ENCODE measurements around the gene SLC5A12. TPM values are rescaled to one million over a fixed set of nuclear protein-coding genes. Genes with fewer than 3 reads are reported as not detected.

SLC5A12 gene
- total RNA-seq, 1 experiment from 2014 or later: not detected

GRCh38 chr11:26623076-26623659 lies 98.7 kb downstream of the SLC5A12 start:
- Histone ChIP-seq H4K20me1 (ENCODE audit: insufficient read depth, low read depth, low read length) (no peaks in the 10 kb centered on the region), H3K4me2 (ENCODE audit: low read depth, low read length, poor library complexity, severe bottlenecking) (no peak overlapping the region), H3K9me2 (replicated peaks; ENCODE audit: insufficient read depth, low read length) (no peaks in the 10 kb centered on the region), H3K79me2 (ENCODE audit: low read length) (no peaks in the 10 kb centered on the region), H3K9ac (ENCODE audit: low read length) (no peak overlapping the region), H2AFZ (ENCODE audit: low read length) (no peak overlapping the region), H3K27me3 (ENCODE audit: low read length) (no peaks in the 10 kb centered on the region), H3K9me3 (ENCODE audit: low read length) (no peaks in the 10 kb centered on the region), H3K4me1 (ENCODE audit: low read length) (no peaks in the 10 kb centered on the region), H3K4me3 (ENCODE audit: low read length) (no peak overlapping the region), H3K36me3 (ENCODE audit: insufficient read depth, low read length) (no peaks in the 10 kb centered on the region), H3K27ac (ENCODE audit: low read length) (no peak overlapping the region)
- DNase-seq: no peak

- Histone ChIP-seq H3K9ac (ENCODE audit: low read length) (no peak overlapping the region), H3K36me3 (ENCODE audit: insufficient read depth, low read length) (no peaks in the 10 kb centered on the region)
Measured at GRCh38 chr11:26622181-26622580, 99.7 kb downstream of the SLC5A12 start.

GRCh38 chr11:26621132-26621531 lies 100.7 kb downstream of the SLC5A12 start:
- Histone ChIP-seq H3K4me1 (ENCODE audit: low read length) (no peaks in the 10 kb centered on the region), H3K27ac (ENCODE audit: low read length) (no peak overlapping the region), H3K4me2 (ENCODE audit: low read depth, low read length, poor library complexity, severe bottlenecking) (no peak overlapping the region), H3K79me2 (ENCODE audit: low read length) (no peaks in the 10 kb centered on the region), H3K9me3 (ENCODE audit: low read length) (no peaks in the 10 kb centered on the region), H3K27me3 (ENCODE audit: low read length) (no peaks in the 10 kb centered on the region), H3K9ac (ENCODE audit: low read length) (no peak overlapping the region), H2AFZ (ENCODE audit: low read length) (no peak overlapping the region), H4K20me1 (ENCODE audit: insufficient read depth, low read depth, low read length) (no peaks in the 10 kb centered on the region), H3K4me3 (ENCODE audit: low read length) (no peak overlapping the region), H3K9me2 (replicated peaks; ENCODE audit: insufficient read depth, low read length) (no peaks in the 10 kb centered on the region), H3K36me3 (ENCODE audit: insufficient read depth, low read length) (no peaks in the 10 kb centered on the region)
- no peak for DNase-seq

More at GRCh38 chr11:26622181-26622580, 99.7 kb downstream of the SLC5A12 start:
- no peaks in the 10 kb centered on the region for H3K9me3 ChIP-seq (ENCODE audit: low read length)
- no peak overlapping the region for H2AFZ ChIP-seq (ENCODE audit: low read length)
- H3K4me1 ChIP-seq (ENCODE audit: low read length): no peaks in the 10 kb centered on the region
- no peaks in the 10 kb centered on the region for H3K27me3 ChIP-seq (ENCODE audit: low read length)
- H4K20me1 ChIP-seq (ENCODE audit: insufficient read depth, low read depth, low read length): no peaks in the 10 kb centered on the region
- H3K4me3 ChIP-seq (ENCODE audit: low read length): no peak overlapping the region
- no peaks in the 10 kb centered on the region for H3K9me2 ChIP-seq (replicated peaks; ENCODE audit: insufficient read depth, low read length)
- H3K4me2 ChIP-seq (ENCODE audit: low read depth, low read length, poor library complexity, severe bottlenecking): no peak overlapping the region
- H3K79me2 ChIP-seq (ENCODE audit: low read length): no peaks in the 10 kb centered on the region
- no peak for DNase-seq
- H3K27ac ChIP-seq (ENCODE audit: low read length): no peak overlapping the region

- H3K9me3 ChIP-seq (ENCODE audit: low read length): no peaks in the 10 kb centered on the region
- no peaks in the 10 kb centered on the region for H3K79me2 ChIP-seq (ENCODE audit: low read length)
- no peaks in the 10 kb centered on the region for H3K4me1 ChIP-seq (ENCODE audit: low read length)
- H4K20me1 ChIP-seq (ENCODE audit: insufficient read depth, low read depth, low read length): no peaks in the 10 kb centered on the region
- H3K4me3 ChIP-seq (ENCODE audit: low read length): no peak overlapping the region
- no peaks in the 10 kb centered on the region for H3K36me3 ChIP-seq (ENCODE audit: insufficient read depth, low read length)
- no peak overlapping the region for H3K4me2 ChIP-seq (ENCODE audit: low read depth, low read length, poor library complexity, severe bottlenecking)
- H3K27ac ChIP-seq (ENCODE audit: low read length): no peak overlapping the region
- no peak for DNase-seq
- no peak overlapping the region for H2AFZ ChIP-seq (ENCODE audit: low read length)
- no peaks in the 10 kb centered on the region for H3K27me3 ChIP-seq (ENCODE audit: low read length)
- H3K9me2 ChIP-seq (replicated peaks; ENCODE audit: insufficient read depth, low read length): no peaks in the 10 kb centered on the region
- no peak overlapping the region for H3K9ac ChIP-seq (ENCODE audit: low read length)
Measured at GRCh38 chr11:26620282-26621045, 101.4 kb downstream of the SLC5A12 start.

- DNase-seq: no peak
- no peak overlapping the region for H3K4me3 ChIP-seq (ENCODE audit: low read length)
- H3K36me3 ChIP-seq (ENCODE audit: insufficient read depth, low read length): no peaks in the 10 kb centered on the region
- H3K9me3 ChIP-seq (ENCODE audit: low read length): no peaks in the 10 kb centered on the region
- H3K27me3 ChIP-seq (ENCODE audit: low read length): no peaks in the 10 kb centered on the region
- H3K9ac ChIP-seq (ENCODE audit: low read length): no peak overlapping the region
- no peaks in the 10 kb centered on the region for H3K79me2 ChIP-seq (ENCODE audit: low read length)
- no peak overlapping the region for H3K27ac ChIP-seq (ENCODE audit: low read length)
- no peaks in the 10 kb centered on the region for H3K9me2 ChIP-seq (replicated peaks; ENCODE audit: insufficient read depth, low read length)
- H2AFZ ChIP-seq (ENCODE audit: low read length): no peak overlapping the region
- H3K4me1 ChIP-seq (ENCODE audit: low read length): no peaks in the 10 kb centered on the region
- H3K4me2 ChIP-seq (ENCODE audit: low read depth, low read length, poor library complexity, severe bottlenecking): no peak overlapping the region
- no peaks in the 10 kb centered on the region for H4K20me1 ChIP-seq (ENCODE audit: insufficient read depth, low read depth, low read length)
Measured at GRCh38 chr11:26618441-26618840, 103.4 kb downstream of the SLC5A12 start.

Other genes starting within 250 kb of the SLC5A12 start
- not detected in 2 replicates for gene MUC15, start 149.8 kb downstream of the SLC5A12 start, total RNA-seq (2014; rRNA removed; shearing (Covaris generic); ENCODE audit: low replicate concordance)

All from Karpas-422 (cell line).